ENCODE data around the gene IMP4. TPM values are rescaled to one million over a fixed set of nuclear protein-coding genes. Genes with fewer than 3 reads are reported as not detected.

IMP4 gene
- total and polyA plus RNA-seq, 8 donors, result 46.8 to 84.7 (median 65.0) TPM

GRCh38 chr2:130339885-130340745 lies 2.6 kb upstream of the IMP4 start:
- no peak overlapping the region for H3K27ac ChIP-seq
- no peaks in the 10 kb centered on the region for H3K9me3 ChIP-seq
- intact Hi-C loops (cut with DNase I), result loop anchor here in 1 of 3 donors (10.0 kb wide), 1 partner anchor 175 kb away; no protein-coding TSS in a partner anchor
- no peak for FAIRE-seq
- ATAC-seq, result no peak
- H3K27me3 ChIP-seq, result no peaks in the 10 kb centered on the region
- H3K4me1 ChIP-seq, result peaks cover 0 to 10% (median 0%) of the 10 kb centered on the region in 3 donors
- TF ChIP-seq CTCF (IDR thresholded peaks at IDR 0.05), result no peak
- peaks cover 0 to 19% (median 10%) of the 10 kb centered on the region in 3 donors for H3K36me3 ChIP-seq
- WGBS, 2 donors, result 88 to 89% methylated on average over 10 of the region's 10 CpGs
- no peak overlapping the region for H3K4me3 ChIP-seq
- no peak for DNase-seq

GRCh38 chr2:130341562-130342019 lies 1.1 kb upstream of the IMP4 start:
- no peaks in the 10 kb centered on the region for H3K27me3 ChIP-seq
- peaks cover 0 to 10% (median 0%) of the 10 kb centered on the region in 3 donors for H3K4me1 ChIP-seq
- peaks cover 0 to 33% (median 23%) of the 10 kb centered on the region in 3 donors for H3K36me3 ChIP-seq
- WGBS, 2 donors, result 1 to 2% methylated on average over 20 to 24 of the region's 24 CpGs
- FAIRE-seq (no peak), DNase-seq (no peak), ATAC-seq (peak; percentile 1 to 2 (median 1))
- intact Hi-C loops (cut with DNase I), result no loop called here
- TF ChIP-seq CTCF (IDR thresholded peaks at IDR 0.05), result no peak
- no peaks in the 10 kb centered on the region for H3K9me3 ChIP-seq
- peak overlapping the region; percentile 66 to 88 (median 72) for H3K27ac ChIP-seq
- H3K4me3 ChIP-seq, result peak overlapping the region; percentile 59 to 85 (median 72)

- Histone ChIP-seq H3K4me3 (peak overlapping the region; percentile 59 to 85 (median 72)), H3K4me1 (peaks cover 0 to 10% (median 0%) of the 10 kb centered on the region in 3 donors), H3K27ac (peak overlapping the region; percentile 66 to 88 (median 72)), H3K36me3 (peaks cover 0 to 38% (median 25%) of the 10 kb centered on the region in 3 donors), H3K27me3 (no peaks in the 10 kb centered on the region), H3K9me3 (no peaks in the 10 kb centered on the region)
- FAIRE-seq (no peak), DNase-seq (peak; percentile 83 to 94 (median 90)), ATAC-seq (peak; percentile 82 to 91 (median 86))
- TF ChIP-seq CTCF (IDR thresholded peaks at IDR 0.05), result no peak
- WGBS, 2 donors, result 0 to 1% methylated on average over 22 to 24 of the region's 24 CpGs
- intact Hi-C loops (cut with DNase I), result no loop called here
These were observed 621 bp upstream of the IMP4 start for GRCh38 chr2:130342020-130342532.

GRCh38 chr2:130344578-130344977 lies 1.9 kb downstream of the IMP4 start:
- Histone ChIP-seq H3K27ac (no peak overlapping the region), H3K9me3 (no peaks in the 10 kb centered on the region), H3K27me3 (no peaks in the 10 kb centered on the region), H3K36me3 (peaks cover 4 to 46% (median 27%) of the 10 kb centered on the region in 3 donors), H3K4me1 (peaks cover 0 to 10% (median 0%) of the 10 kb centered on the region in 3 donors), H3K4me3 (no peak overlapping the region)
- no peak for ATAC-seq
- no peak for TF ChIP-seq CTCF (IDR thresholded peaks at IDR 0.05)
- FAIRE-seq, result no peak
- intact Hi-C loops (cut with DNase I), result no loop called here
- no peak for DNase-seq
- 96% methylated on average over 4 of the region's 4 CpGs for WGBS, 2 donors

Measured in pancreas (tissue), 10 donors.